Skin of body (tissue), 2 donors: ENCODE data around the gene SNAPC4. TPM values are rescaled to one million over a fixed set of nuclear protein-coding genes. Genes with fewer than 3 reads are reported as not detected.
"Not testable (repeated sequence)": the region's sequence is repeated elsewhere in the genome, so short reads cannot be mapped to it uniquely, and the experiment has no call there.

ENCODE experiments used
- DNase-seq: peaks from one replicate; lab custom pipeline; 2025; lab: John Stamatoyannopoulos, UW
- total RNA-seq: library from RNA; depleted of rRNA; stranded (reverse); fragments of >200 nt; gene quantifications from one replicate; pipeline ENCODE4 v1.2.3, GENCODE V29; 2014

SNAPC4 gene
- total RNA-seq, 1 donor from 2014 or later = 5.7 TPM

DNA sequence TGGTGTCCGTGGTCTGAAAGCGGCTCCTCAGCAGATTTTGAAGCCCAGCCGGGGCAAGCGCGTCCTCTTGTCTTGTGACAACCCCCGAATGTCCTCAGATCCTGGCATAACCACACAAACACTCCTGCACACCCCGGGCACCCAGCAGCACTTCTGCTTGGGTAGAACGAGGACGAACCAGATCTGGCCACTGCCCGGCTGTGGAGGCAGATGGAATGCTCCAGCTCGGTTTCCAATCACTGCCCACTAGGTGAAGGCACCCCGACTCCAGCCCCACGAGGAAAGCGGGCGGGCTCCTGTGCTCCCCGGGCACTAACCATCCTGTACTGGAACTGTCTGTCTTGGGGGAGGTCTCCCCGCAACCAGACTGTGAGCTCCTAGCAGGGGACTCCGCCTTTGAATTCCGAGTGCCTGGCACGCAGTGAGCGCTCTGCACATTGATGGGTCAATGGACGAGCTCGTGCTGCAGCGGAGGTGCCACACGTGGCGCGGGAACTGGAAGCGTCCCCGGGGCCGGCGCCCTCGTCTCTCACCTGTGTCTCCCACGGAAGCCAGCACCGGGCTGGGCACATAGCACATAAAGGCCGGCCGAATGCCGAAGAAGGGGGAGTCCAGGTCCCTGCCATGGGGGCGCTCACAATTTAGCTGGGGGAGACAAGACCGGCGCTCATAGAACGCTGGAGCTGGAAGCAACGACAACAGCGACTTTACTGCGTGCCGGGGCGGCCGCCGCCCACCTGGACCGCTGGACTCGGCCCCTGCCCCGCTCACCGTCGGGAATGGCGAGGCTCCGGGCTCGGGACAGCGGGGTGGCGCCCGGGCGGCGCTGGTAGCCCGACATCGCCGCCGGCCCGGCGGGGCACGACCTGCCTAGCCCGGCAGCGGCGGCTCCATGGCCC, 9.8 kb upstream of the SNAPC4 start:
- DNase-seq = no peak

DNA sequence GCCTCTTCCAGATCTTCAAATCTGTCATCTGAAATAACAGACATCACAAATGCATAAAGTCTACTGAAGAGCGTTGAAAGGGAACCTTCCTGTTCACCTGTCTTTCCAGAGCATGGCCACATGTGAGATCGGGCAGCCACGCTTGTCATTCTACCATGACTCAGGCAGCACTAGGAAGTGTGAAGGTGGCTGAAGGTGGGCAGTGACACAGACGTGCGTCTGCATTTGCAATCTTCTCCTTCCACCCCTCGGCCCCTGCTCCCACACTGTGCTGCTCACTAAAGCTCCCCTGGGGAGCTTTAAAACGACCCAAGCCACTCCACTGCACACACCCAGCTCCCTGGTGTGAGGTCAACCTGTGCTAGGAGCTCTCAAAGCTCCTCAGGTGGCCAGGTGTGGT, 7.9 kb upstream of the SNAPC4 start:
- DNase-seq = no peak

GRCh38 chr9:136407061-136407460, 7.1 kb upstream of the SNAPC4 start:
- DNase-seq = not testable (repeated sequence)

DNA sequence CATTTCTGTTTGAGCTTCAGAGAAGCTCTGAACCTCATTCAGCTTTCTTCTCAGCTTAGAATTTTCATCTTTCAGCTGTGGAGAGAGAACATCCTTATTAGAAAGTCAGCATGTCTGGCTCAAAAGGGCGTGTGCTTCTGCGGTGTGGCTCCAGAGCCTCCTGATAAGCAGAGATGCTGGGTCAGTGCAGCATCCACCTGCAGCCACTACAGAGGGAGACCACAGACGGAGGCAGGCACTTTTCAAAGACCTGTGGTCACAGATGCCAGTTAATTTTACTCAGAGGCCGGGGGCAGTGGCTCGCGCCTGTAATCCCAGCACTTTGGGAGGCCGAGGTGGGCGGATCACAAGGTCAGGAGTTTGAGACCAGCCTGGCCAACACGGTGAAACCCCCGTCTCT, 5.9 kb upstream of the SNAPC4 start:
- not testable (repeated sequence) for DNase-seq

GRCh38 chr9:136405481-136405880, 5.5 kb upstream of the SNAPC4 start:
- no peak for DNase-seq

GRCh38 chr9:136404801-136405136, 4.8 kb upstream of the SNAPC4 start:
- DNase-seq = no peak

DNA sequence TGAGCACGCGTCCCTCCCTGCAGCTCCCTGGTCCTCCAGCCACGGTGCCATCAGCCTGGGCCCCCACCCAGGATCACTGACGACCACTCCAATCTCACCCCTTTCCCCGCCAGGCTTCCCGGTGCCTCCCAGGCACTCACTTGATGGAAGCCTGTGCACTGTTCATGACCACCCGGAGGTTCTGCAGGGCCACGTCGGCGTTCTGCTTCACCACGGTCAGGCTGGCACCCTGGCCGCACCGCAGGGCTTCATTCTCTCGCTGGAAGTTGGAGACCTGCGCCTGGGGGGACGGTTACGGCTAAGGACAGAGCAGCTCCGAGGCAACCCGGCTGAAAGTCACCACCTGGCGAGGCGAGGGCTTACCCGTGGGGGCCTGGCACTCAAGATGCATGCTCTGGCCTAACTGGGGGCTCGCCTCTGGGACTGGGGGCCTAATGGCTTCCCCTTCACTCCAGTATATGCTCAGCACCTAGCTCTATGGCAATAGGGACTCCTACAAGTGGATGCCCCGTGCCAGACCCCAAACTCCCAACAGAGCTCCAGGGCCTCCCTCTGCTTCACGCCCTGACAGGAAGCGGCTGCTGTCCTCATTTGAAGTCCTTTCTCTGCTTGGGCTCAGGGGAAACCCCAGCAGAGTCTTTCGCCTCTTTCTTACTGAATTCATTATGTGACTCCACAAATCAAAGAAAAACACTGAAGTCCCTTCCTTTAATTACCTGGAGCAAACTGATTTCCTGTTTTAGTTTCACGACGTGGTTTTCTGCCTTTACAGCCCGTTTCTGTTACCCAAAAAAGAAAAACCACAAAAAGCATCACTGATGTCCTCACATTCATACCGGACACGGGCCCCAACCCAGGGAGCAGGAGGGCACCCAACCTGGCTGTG, 4.2 kb upstream of the SNAPC4 start:
- DNase-seq = no peak

DNA sequence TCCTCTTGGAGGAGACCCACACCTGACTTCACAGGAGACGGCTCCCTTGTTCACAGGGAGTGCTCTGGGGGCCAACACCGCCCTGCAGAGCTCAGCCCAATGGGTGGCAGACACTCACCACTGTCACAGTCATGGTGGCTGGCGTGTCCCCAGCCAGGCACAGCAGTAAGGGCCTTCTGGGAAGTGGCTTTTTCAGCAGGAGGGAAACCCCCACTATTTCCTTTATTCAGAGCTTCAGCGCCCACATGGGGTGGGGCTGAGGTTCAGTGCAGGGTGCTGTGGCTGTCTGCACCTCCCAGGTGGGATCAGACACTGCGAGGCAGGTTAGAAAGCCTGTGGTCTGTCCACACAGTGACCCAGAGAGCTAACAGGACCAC, 3.6 kb upstream of the SNAPC4 start:
- DNase-seq = no peak

DNA sequence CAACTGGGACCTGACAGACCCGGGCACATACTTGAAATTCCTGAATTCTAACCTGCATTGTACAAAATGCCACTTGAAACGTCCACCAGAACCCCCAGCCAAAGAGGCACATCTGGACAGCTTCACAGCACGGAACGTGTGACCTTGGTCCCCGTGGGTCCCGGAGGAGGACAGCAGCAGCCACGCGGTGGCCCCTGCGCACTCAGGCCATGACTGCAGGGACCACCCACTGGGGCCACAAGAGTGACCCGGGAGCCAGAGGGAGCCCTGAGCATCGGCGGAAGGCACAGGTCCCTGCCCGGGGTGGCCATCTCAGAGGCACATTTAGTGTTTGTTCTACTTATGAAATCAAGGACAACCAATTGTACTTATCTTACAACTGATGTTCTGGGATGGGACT, 2.1 kb upstream of the SNAPC4 start:
- DNase-seq = no peak

- DNase-seq = no peak
Observed at GRCh38 chr9:136401173-136401922, 1.4 kb upstream of the SNAPC4 start.

- no peak for DNase-seq
Observed at GRCh38 chr9:136399176-136400037, 563 bp downstream of the SNAPC4 start.

DNA sequence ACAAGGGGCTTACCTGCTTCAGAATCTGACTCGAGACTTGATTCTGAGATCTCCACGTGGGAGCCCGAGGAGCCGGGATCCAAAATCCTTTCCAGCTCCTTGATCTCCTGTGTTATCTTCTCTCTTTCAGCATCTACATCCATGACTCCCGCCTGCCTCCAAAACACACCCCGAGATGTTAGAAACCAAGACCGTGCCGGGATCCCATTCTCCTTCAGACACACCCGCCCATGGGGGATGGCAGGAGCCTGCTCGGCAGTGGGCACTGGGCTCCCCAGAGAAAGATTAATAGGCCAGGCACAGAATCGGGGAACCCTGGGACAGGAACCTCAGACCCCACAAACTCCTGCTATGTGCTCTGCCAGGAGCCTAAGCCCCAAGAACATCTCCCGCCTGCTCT, 1.7 kb downstream of the SNAPC4 start:
- no peak for DNase-seq

DNA sequence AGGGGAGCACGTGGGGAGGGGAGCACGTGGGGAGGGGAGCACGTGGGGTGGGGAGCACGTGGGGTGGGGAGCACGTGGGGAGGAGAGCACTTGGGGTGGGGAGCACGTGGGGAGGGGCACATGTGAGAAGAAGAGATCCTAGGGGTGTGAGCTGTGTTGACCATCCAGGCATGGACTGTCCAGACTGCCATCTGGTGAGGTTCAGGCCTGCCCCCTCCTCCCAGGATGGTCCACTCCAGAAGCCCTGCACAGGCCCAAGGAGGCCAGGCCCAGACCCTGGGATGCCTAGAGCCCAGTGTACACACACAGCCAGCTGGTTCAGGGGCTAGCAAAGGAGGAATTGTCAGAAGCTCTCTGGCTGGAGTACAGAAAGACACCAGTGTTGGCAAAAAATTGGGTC, 2.3 kb downstream of the SNAPC4 start:
- DNase-seq = no peak

DNA sequence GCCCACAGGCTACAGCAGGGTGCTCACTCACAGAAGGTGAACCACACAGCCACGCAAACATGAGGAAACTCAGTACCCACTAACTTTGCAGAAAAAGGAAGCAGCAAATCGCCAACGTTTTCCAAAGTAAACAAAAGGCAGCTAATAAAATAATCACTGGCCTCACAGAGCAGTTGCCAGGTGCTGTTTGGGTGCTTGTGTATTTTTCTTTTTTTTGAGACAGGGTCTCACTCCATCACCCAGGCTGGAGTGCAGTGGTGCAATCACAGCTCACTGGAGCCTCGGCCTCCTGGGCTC, 3.8 kb downstream of the SNAPC4 start:
- no peak for DNase-seq

GRCh38 chr9:136395345-136396218, 4.4 kb downstream of the SNAPC4 start:
- DNase-seq = no peak

DNA sequence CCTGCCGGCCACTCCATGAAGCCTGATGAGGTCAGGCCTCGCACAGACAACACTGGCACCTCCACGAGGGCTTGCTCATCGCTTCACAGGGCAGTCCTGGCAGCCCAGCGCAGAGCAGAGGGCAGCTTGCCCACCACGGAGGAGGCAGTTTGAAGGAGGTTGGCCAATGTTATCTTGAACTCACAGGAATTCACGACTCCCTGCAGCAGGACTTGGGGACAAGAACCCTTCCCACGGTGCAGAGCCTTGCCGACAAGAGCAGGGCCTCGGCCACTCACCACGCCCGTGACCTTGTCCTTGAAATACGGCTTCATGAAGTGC, 5.0 kb downstream of the SNAPC4 start:
- no peak for DNase-seq

DNA sequence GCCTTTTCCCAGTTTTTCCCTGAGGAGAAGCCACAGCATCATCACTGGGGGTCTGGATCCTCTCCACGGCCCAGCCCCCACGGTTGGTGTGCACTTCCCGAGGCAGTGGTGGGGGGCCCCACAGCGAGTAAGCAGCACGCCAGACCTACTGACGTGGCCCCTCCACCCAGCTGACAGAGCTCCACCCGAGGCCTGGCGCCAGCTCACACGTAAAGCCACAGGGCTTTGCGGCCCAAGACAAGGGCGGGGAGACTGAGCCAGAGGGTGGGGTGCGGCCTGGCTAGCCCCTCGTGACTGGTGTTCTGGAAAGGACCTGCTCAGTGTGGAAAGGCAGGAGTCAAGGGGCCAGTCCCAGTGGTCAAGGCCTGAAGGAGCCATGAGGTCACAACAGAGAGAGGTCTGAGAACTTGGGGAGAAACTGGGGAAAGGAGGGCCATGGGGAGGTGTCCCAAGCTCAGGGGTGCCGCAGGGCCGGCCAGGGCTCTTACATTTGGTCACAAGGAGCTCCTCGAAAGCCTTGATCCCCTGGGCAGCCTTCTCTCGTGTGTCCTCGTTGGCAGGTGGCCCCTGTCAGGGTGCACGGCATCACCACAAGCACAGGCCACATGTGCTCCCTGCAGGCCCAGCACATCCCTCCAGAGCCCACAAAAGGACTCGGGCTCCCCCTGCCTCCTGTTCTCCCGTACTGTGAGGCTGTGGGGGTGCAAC, 5.5 kb downstream of the SNAPC4 start:
- DNase-seq = no peak

- no peak for DNase-seq
Observed at GRCh38 chr9:136393531-136393930, 6.4 kb downstream of the SNAPC4 start.

GRCh38 chr9:136392538-136393449, 7.2 kb downstream of the SNAPC4 start:
- no peak for DNase-seq
